HG02973 (cell line): ENCODE results near the gene SH3D19.
A peak's percentile ranks its signal among the peaks of the same experiment; 100 is the strongest.
"Not testable (repeated sequence)": the region's sequence is repeated elsewhere in the genome, so short reads cannot be mapped to it uniquely, and the experiment has no call there.

Source experiments
- ATAC-seq: cut with Tn5 transposase; IDR thresholded peaks from one replicate; pipeline ENCODE4 v1.9.1; 2021; ENCODE audit warnings: moderate library complexity; ENCODE audit not compliant: unreplicated experiment

Gene SH3D19

GRCh38 chr4:151103758-151104157, 221.6 kb downstream of the SH3D19 start:
- no peak for ATAC-seq

GRCh38 chr4:151100531-151100930, 224.9 kb downstream of the SH3D19 start:
- no peak for ATAC-seq

- ATAC-seq, result no peak
Measured at GRCh38 chr4:151099976-151100417, 225.4 kb downstream of the SH3D19 start.

GRCh38 chr4:151099229-151099975, 226.0 kb downstream of the SH3D19 start, which contains the start of gene RPS3A:
Gene RPS3A (plus strand): TSS chr4:151099628. CDS start chr4:151099653, 25 bp downstream.
- peak; percentile 92 for ATAC-seq

- ATAC-seq, result no peak
Measured at GRCh38 chr4:151098979-151099228, 226.5 kb downstream of the SH3D19 start.

GRCh38 chr4:151097759-151098158, 227.6 kb downstream of the SH3D19 start:
- no peak for ATAC-seq

- ATAC-seq, result no peak
Measured at GRCh38 chr4:151095142-151095541, 230.3 kb downstream of the SH3D19 start.

GRCh38 chr4:151094290-151094751, 231.1 kb downstream of the SH3D19 start:
- ATAC-seq, result no peak

GRCh38 chr4:151093203-151093602, 232.2 kb downstream of the SH3D19 start:
- no peak for ATAC-seq

GRCh38 chr4:151092488-151092887, 232.9 kb downstream of the SH3D19 start:
- ATAC-seq, result no peak

- ATAC-seq, result no peak
Measured at GRCh38 chr4:151091047-151091446, 234.4 kb downstream of the SH3D19 start.

- ATAC-seq, result no peak
Measured at GRCh38 chr4:151087467-151087866, 237.9 kb downstream of the SH3D19 start.

- not testable (repeated sequence) for ATAC-seq
Measured at GRCh38 chr4:151077978-151078377, 247.4 kb downstream of the SH3D19 start.

GRCh38 chr4:151074416-151074916, 250.9 kb downstream of the SH3D19 start:
- ATAC-seq, result no peak
